H9 (cell line): ENCODE measurements around the gene ADAM17. TPM values are rescaled to one million over a fixed set of nuclear protein-coding genes. Genes with fewer than 3 reads are reported as not detected.

Experiments used
- DNase-seq: peaks from one replicate; pipeline ENCODE4 v3.0.0-alpha.2; 2017
- H2AFZ ChIP-seq: one replicate; pipeline ENCODE4 v1.6.1; 2013; ENCODE audit warnings: mild to moderate bottlenecking, low read length, control low read depth, moderate library complexity
- H2AK5ac ChIP-seq: 2 replicates; pipeline ENCODE4 v1.6.1; 2013; ENCODE audit warnings: low read length, control low read depth, mixed read lengths; ENCODE audit not compliant: insufficient read length
- H2BK120ac ChIP-seq: one replicate; pipeline ENCODE4 v1.6.1; 2013; ENCODE audit warnings: low read depth, mild to moderate bottlenecking, low read length, control low read depth, inconsistent platforms; ENCODE audit not compliant: poor library complexity, severe bottlenecking
- H2BK12ac ChIP-seq: 2 replicates; pipeline ENCODE4 v1.6.1; 2013; ENCODE audit warnings: low read length, control low read depth, mixed read lengths, low read depth; ENCODE audit not compliant: insufficient read length
- H2BK15ac ChIP-seq: 2 replicates; pipeline ENCODE4 v1.6.1; 2013; ENCODE audit warnings: low read depth, low read length, control low read depth
- H2BK20ac ChIP-seq: one replicate; pipeline ENCODE4 v1.6.1; 2013; ENCODE audit warnings: low read depth, mild to moderate bottlenecking, low read length, control low read depth, inconsistent platforms; ENCODE audit not compliant: poor library complexity, severe bottlenecking
- H2BK5ac ChIP-seq: 2 replicates; pipeline ENCODE4 v1.6.1; 2013; ENCODE audit warnings: low read length, control low read depth, mixed read lengths; ENCODE audit not compliant: insufficient read length
- H3K14ac ChIP-seq: 2 replicates; pipeline ENCODE4 v1.6.1; 2013; ENCODE audit warnings: low read length, control low read depth; ENCODE audit not compliant: insufficient read depth
- H3K18ac ChIP-seq: 2 replicates; pipeline ENCODE4 v1.6.1; 2013; ENCODE audit warnings: low read depth, mild to moderate bottlenecking, mixed read lengths, low read length, control low read depth; ENCODE audit not compliant: insufficient read length
- H3K23ac ChIP-seq: 2 replicates; pipeline ENCODE4 v1.6.1; 2013; ENCODE audit warnings: low read length, control low read depth, mixed read lengths, low read depth; ENCODE audit not compliant: insufficient read length
- H3K23me2 ChIP-seq: 2 replicates; pipeline ENCODE4 v1.6.1; 2013; ENCODE audit warnings: low read depth, mild to moderate bottlenecking, mixed read lengths, low read length, control low read depth; ENCODE audit not compliant: insufficient read length, poor library complexity, severe bottlenecking
- H3K27ac ChIP-seq: 2 replicates; pipeline ENCODE4 v1.5.1; 2013; ENCODE audit warnings: low read length, control low read depth, mixed read lengths, low read depth; ENCODE audit not compliant: insufficient read length
- H3K27me3 ChIP-seq: 2 replicates; pipeline ENCODE4 v1.6.1; 2013; ENCODE audit warnings: low read length, control low read depth, inconsistent platforms; ENCODE audit not compliant: insufficient read depth
- H3K4ac ChIP-seq: 2 replicates; pipeline ENCODE4 v1.6.1; 2013; ENCODE audit warnings: low read depth, mild to moderate bottlenecking, control low read depth, inconsistent platforms, low read length, moderate library complexity
- H3K4me1 ChIP-seq: 2 replicates; pipeline ENCODE4 v1.6.1; 2013; ENCODE audit warnings: low read length, control low read depth, inconsistent platforms; ENCODE audit not compliant: insufficient read depth
- H3K4me2 ChIP-seq: 2 replicates; pipeline ENCODE4 v1.6.1; 2013; ENCODE audit warnings: low read length, control low read depth, mixed read lengths; ENCODE audit not compliant: insufficient read length, insufficient read depth
- H3K56ac ChIP-seq: 2 replicates; pipeline ENCODE4 v1.6.1; 2013; ENCODE audit warnings: low read depth, mild to moderate bottlenecking, mixed read lengths, low read length, control low read depth; ENCODE audit not compliant: insufficient read length
- H3K79me1 ChIP-seq: 2 replicates; pipeline ENCODE4 v1.6.1; 2013; ENCODE audit warnings: low read depth, mild to moderate bottlenecking, moderate library complexity, low read length, control low read depth, inconsistent platforms; ENCODE audit not compliant: insufficient read depth, poor library complexity, severe bottlenecking
- H3K79me2 ChIP-seq: 2 replicates; pipeline ENCODE4 v1.6.1; 2013; ENCODE audit warnings: low read length, control low read depth, inconsistent platforms; ENCODE audit not compliant: insufficient read depth
- H3K9ac ChIP-seq: 2 replicates; pipeline ENCODE4 v1.6.1; 2013; ENCODE audit warnings: low read length, control low read depth, mixed read lengths; ENCODE audit not compliant: insufficient read length; ENCODE audit errors: extremely low read depth
- H3K9me3 ChIP-seq: one replicate; pipeline ENCODE4 v1.6.1; 2013; ENCODE audit warnings: low read depth, low read length, inconsistent platforms; ENCODE audit not compliant: control insufficient read depth
- H3T11ph ChIP-seq: one replicate; pipeline ENCODE4 v1.6.1; 2013; ENCODE audit warnings: mild to moderate bottlenecking, low read length, control low read depth, inconsistent platforms
- H4K20me1 ChIP-seq: one replicate; pipeline ENCODE4 v1.6.1; 2013; ENCODE audit not compliant: control insufficient read depth, insufficient read length, insufficient read depth
- H4K5ac ChIP-seq: 2 replicates; pipeline ENCODE4 v1.6.1; 2013; ENCODE audit warnings: low read depth, mild to moderate bottlenecking, mixed read lengths, low read length, control low read depth; ENCODE audit not compliant: insufficient read length
- H4K8ac ChIP-seq: replicated peaks from 2 replicates; pipeline ENCODE4 v1.6.1; 2013; ENCODE audit warnings: low read length, control low read depth, mixed read lengths, low read depth; ENCODE audit not compliant: insufficient read length
- H4K91ac ChIP-seq: 2 replicates; pipeline ENCODE4 v1.6.1; 2013; ENCODE audit warnings: low read depth, mild to moderate bottlenecking, moderate library complexity, mixed read lengths, low read length, control low read depth; ENCODE audit not compliant: insufficient read length
- H3K27ac Mint-ChIP-seq, 3 experiments: 2 replicates in 2 of 3; 3 replicates in 1 of 3; pipeline ENCODE4 v1.8.0; 2020 to 2021; ENCODE audit warnings: mixed read lengths in 3 of 3, mild to moderate bottlenecking in 1 of 3, moderate library complexity in 1 of 3
- H3K27me3 Mint-ChIP-seq: 2 replicates; pipeline ENCODE4 v1.8.0; 2021; ENCODE audit warnings: low read depth, mild to moderate bottlenecking, moderate library complexity, mixed read lengths
- H3K36me3 Mint-ChIP-seq, 3 experiments: 2 replicates in 2 of 3; 3 replicates in 1 of 3; pipeline ENCODE4 v1.8.0; 2020 to 2021; ENCODE audit warnings: low read depth in 3 of 3, mixed read lengths in 3 of 3; ENCODE audit not compliant: insufficient read depth in 1 of 3
- H3K4me1 Mint-ChIP-seq, 2 experiments: 2 replicates each; pipeline ENCODE4 v1.8.0; 2020; ENCODE audit warnings: mixed read lengths in 2 of 2
- H3K4me3 Mint-ChIP-seq, 2 experiments: 2 replicates in 1 of 2; 3 replicates in 1 of 2; pipeline ENCODE4 v1.8.0; 2020 to 2021; ENCODE audit warnings: mild to moderate bottlenecking in 2 of 2, mixed read lengths in 2 of 2, moderate library complexity in 1 of 2
- H3K9me3 Mint-ChIP-seq, 2 experiments: 2 replicates in 1 of 2; 3 replicates in 1 of 2; pipeline ENCODE4 v1.8.0; 2020; ENCODE audit warnings: mild to moderate bottlenecking in 2 of 2, mixed read lengths in 2 of 2, moderate library complexity in 1 of 2
- CTCF ChIP-seq: fragments of 200-600 bp; sonication (generic); conservative IDR thresholded peaks from 3 replicates; pipeline ENCODE4 v1.8.0; 2021; ENCODE audit warnings: antibody characterized with exemption, mild to moderate bottlenecking
- WGBS: extraction: QIAGEN DNeasy Blood & Tissue Kit; methylation state at CpG from one replicate; pipeline ENCODE4 v1.1.7; 2013; ENCODE audit warnings: missing lambda C conversion rate, low lambda C conversion rate, mixed read lengths; ENCODE audit not compliant: insufficient read length; ENCODE audit errors: extremely low coverage; 5-methylcytosine and 5-hydroxymethylcytosine counted together
- total RNA-seq: library from RNA; stranded (reverse); gene quantifications from 2 replicates; pipeline ENCODE4 v1.2.1, GENCODE V29; 2021

The ADAM17 gene
- total RNA-seq, 1 experiment from 2014 or later, result 26.3 TPM

GRCh38 chr2:9480157-9480556 lies 75.5 kb downstream of the ADAM17 start:
- H4K5ac ChIP-seq, result no peak overlapping the region
- no peak overlapping the region for H3K4me2 ChIP-seq
- no peak overlapping the region for H2AFZ ChIP-seq
- no peak overlapping the region for H3K14ac ChIP-seq
- TF ChIP-seq CTCF, result no peak
- no peak overlapping the region for H3K23ac ChIP-seq
- Mint-ChIP-seq H3K9me3 (peaks cover 3 to 9% of the 10 kb centered on the region in 2 experiments; a peak in 3 of 5 replicates), H3K36me3 (peaks cover 11 to 51% (median 28%) of the 10 kb centered on the region in 3 experiments; a peak in 6 of 7 replicates), H3K4me1 (peaks cover 16 to 17% of the 10 kb centered on the region in 2 experiments), H3K27me3 (peaks cover 1% of the 10 kb centered on the region), H3K4me3 (no peak overlapping the region), H3K27ac (no peak overlapping the region)
- no peak overlapping the region for H3T11ph ChIP-seq
- no peaks in the 10 kb centered on the region for H4K20me1 ChIP-seq
- DNase-seq, result no peak
- no peaks in the 10 kb centered on the region for H3K79me2 ChIP-seq
- no peaks in the 10 kb centered on the region for H3K79me1 ChIP-seq
- no peaks in the 10 kb centered on the region for H3K27me3 ChIP-seq
- H3K9me3 ChIP-seq, result no peaks in the 10 kb centered on the region
- H3K4me1 ChIP-seq, result no peaks in the 10 kb centered on the region
- H2BK15ac ChIP-seq, result no peak overlapping the region
- no CpG with 5 or more reads among the region's 4 CpGs for WGBS
- H3K18ac ChIP-seq, result no peak overlapping the region
- H4K8ac ChIP-seq, result no peak overlapping the region
- no peak overlapping the region for H2BK120ac ChIP-seq
- no peak overlapping the region for H2BK5ac ChIP-seq
- no peak overlapping the region for H2BK12ac ChIP-seq
- H3K4ac ChIP-seq, result no peak overlapping the region
- H3K27ac ChIP-seq, result no peak overlapping the region
- no peak overlapping the region for H2BK20ac ChIP-seq
- H3K23me2 ChIP-seq, result peaks cover 1% of the 10 kb centered on the region
- no peak overlapping the region for H3K9ac ChIP-seq
- no peak overlapping the region for H3K56ac ChIP-seq
- H2AK5ac ChIP-seq, result no peak overlapping the region
- no peak overlapping the region for H4K91ac ChIP-seq
